CD8-positive, alpha-beta memory T cell (primary cell): ENCODE results near the gene DMC1. TPM values are rescaled to one million over a fixed set of nuclear protein-coding genes. Genes with fewer than 3 reads are reported as not detected.

Source experiments
- CTCF ChIA-PET: fragments of 350-600 bp; sonication (Branson Sonifier 250); formaldehyde crosslinking; loops from one replicate; lab custom pipeline; 2021; ENCODE audit warnings: antibody characterized with exemption; lab: Charles Lee
- POLR2A ChIA-PET: fragments of 350-600 bp; sonication (Branson Sonifier 250); formaldehyde crosslinking; loops from one replicate; lab custom pipeline; 2021; ENCODE audit warnings: antibody characterized with exemption; lab: Charles Lee
- DNase-seq, 5 donors: peaks; one replicate each; pipeline versions ENCODE4 v3.0.0 to v3.0.0-alpha.2; 2020 to 2022; ENCODE audit warnings: mixed read lengths in 1 of 5
- H3K27ac ChIP-seq: one replicate; pipeline ENCODE4 v1.7.0; 2013; ENCODE audit warnings: low read depth, mild to moderate bottlenecking, low read length, moderate library complexity
- H3K27me3 ChIP-seq: 2 replicates; pipeline ENCODE4 v1.7.0; 2013; ENCODE audit warnings: low read length, mild to moderate bottlenecking; ENCODE audit not compliant: insufficient read depth, poor library complexity, severe bottlenecking
- H3K36me3 ChIP-seq: 2 replicates; pipeline ENCODE4 v1.7.0; 2013; ENCODE audit warnings: mild to moderate bottlenecking, low read length, moderate library complexity; ENCODE audit not compliant: insufficient read depth
- H3K4me1 ChIP-seq: 2 replicates; pipeline ENCODE4 v1.7.0; 2013; ENCODE audit warnings: mild to moderate bottlenecking, low read length, moderate library complexity; ENCODE audit not compliant: insufficient read depth
- H3K4me3 ChIP-seq: 2 replicates; pipeline ENCODE4 v1.7.0; 2013; ENCODE audit warnings: mild to moderate bottlenecking, low read length
- H3K9me3 ChIP-seq: 2 replicates; pipeline ENCODE4 v1.7.0; 2013; ENCODE audit warnings: mild to moderate bottlenecking, low read length
- H3K27ac Mint-ChIP-seq, 8 donors: one replicate each; pipeline ENCODE4 v1.8.0; 2020 to 2021; ENCODE audit warnings: mixed read lengths in 8 of 8, mild to moderate bottlenecking in 6 of 8, inconsistent platforms in 3 of 8, moderate library complexity in 3 of 8
- H3K27me3 Mint-ChIP-seq, 2 donors: one replicate each; pipeline ENCODE4 v1.8.0; 2020 to 2021; ENCODE audit warnings: mixed read lengths in 2 of 2, mild to moderate bottlenecking in 1 of 2, moderate library complexity in 1 of 2
- H3K36me3 Mint-ChIP-seq, 3 donors: one replicate each; pipeline ENCODE4 v1.8.0; 2020 to 2021; ENCODE audit warnings: mixed read lengths in 3 of 3, inconsistent platforms in 1 of 3, mild to moderate bottlenecking in 1 of 3
- H3K4me1 Mint-ChIP-seq, 3 donors: one replicate each; pipeline ENCODE4 v1.8.0; 2020 to 2021; ENCODE audit warnings: mixed read lengths in 3 of 3, inconsistent platforms in 1 of 3, mild to moderate bottlenecking in 1 of 3
- H3K4me3 Mint-ChIP-seq, 7 donors: one replicate each; pipeline ENCODE4 v1.8.0; 2020 to 2021; ENCODE audit warnings: mixed read lengths in 7 of 7, mild to moderate bottlenecking in 6 of 7, moderate library complexity in 4 of 7, inconsistent platforms in 2 of 7
- H3K9me3 Mint-ChIP-seq, 5 donors: one replicate each; pipeline ENCODE4 v1.8.0; 2020 to 2022; ENCODE audit warnings: mixed read lengths in 5 of 5, mild to moderate bottlenecking in 3 of 5, moderate library complexity in 2 of 5, inconsistent platforms in 1 of 5
- polyA plus RNA-seq: library from polyadenylated mRNA; unstranded; fragments of 300-500 nt; fragmentation: Illumina TruSeq; gene quantifications from one replicate; pipeline ENCODE4 v1.2.3, GENCODE V29; 2021
- total RNA-seq, 2 experiments: library from RNA; stranded (reverse); gene quantifications; one replicate each; pipeline ENCODE4 v1.2.3, GENCODE V29; 2021

DMC1 gene
- total and polyA plus RNA-seq, 3 experiments from 2014 or later: 10.9 to 17.2 TPM; not detected in 1

DNA sequence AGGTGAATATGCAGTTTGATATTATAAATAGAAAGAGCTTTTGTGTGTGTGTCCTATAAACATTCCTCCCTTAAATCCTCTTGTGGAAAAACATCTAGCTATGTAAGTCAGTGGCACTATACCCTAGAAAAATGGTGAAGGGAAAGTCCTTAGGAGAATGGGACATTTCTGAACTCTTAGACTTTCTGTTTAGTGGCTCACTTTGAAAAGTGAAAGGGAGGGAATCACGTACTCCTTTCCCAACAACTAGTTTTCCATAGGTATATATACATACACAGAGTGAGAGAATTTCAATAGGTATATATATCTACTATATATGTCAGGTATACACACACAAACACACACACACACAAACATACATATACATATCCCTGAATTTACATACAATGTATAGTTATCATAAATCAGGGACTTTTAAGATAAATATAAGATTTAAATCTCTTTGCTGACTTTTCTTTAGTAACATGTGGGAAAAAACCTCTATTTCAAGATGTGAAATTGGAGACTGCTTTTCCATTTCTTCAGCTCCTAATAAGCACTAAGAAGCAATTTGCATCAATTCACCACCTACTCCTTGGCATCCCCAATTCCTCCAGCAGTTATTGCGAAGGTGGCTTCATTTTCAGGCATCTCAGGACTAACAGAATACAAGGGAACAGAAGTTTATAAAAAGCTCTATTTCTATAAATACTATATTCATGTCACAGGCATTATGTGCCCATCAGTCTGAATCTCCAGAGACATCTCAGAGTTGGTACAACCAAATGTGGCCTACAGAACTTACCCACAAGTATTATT lies 50.3 kb downstream of the DMC1 start:
- CTCF ChIA-PET: no interaction called here
- POLR2A ChIA-PET: no interaction called here
- DNase-seq: no peak
- Mint-ChIP-seq H3K4me3 (no peak overlapping the region), H3K9me3 (no peaks in the 10 kb centered on the region), H3K27me3 (peaks cover 6 to 11% of the 10 kb centered on the region in 2 donors), H3K27ac (no peak overlapping the region), H3K4me1 (no peaks in the 10 kb centered on the region), H3K36me3 (no peaks in the 10 kb centered on the region)
- Histone ChIP-seq H3K36me3 (no peaks in the 10 kb centered on the region), H3K4me1 (no peaks in the 10 kb centered on the region), H3K9me3 (no peaks in the 10 kb centered on the region), H3K27ac (no peak overlapping the region), H3K4me3 (no peak overlapping the region), H3K27me3 (no peaks in the 10 kb centered on the region)

DNA sequence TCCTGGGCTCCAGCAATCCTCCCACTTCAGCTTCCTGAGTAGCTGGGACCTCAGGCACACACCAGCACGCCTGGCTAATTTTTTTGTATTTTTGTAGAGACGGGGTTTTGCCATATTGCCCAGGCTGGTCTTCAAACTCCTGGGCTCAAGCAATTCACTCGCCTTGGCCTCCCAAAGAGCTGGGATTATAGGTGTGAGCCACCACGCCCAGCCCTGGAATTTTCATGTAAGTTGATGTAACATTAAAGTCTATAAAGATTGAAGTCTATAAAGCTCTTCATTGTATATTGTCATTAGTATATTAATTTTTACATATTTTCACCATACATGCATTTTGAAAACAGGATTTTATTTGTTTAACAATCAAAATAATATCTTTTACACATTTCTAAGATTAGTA lies 51.4 kb downstream of the DMC1 start:
- no peak for DNase-seq
- H3K27me3 ChIP-seq: no peaks in the 10 kb centered on the region
- CTCF ChIA-PET: no interaction called here
- no peak overlapping the region for H3K27ac ChIP-seq
- Mint-ChIP-seq H3K4me1 (no peaks in the 10 kb centered on the region), H3K9me3 (no peaks in the 10 kb centered on the region), H3K27ac (peak overlapping the region in 1 of 8 donors; percentile 33), H3K36me3 (no peaks in the 10 kb centered on the region), H3K27me3 (peaks cover 3 to 8% of the 10 kb centered on the region in 2 donors), H3K4me3 (no peak overlapping the region)
- H3K4me1 ChIP-seq: no peaks in the 10 kb centered on the region
- H3K36me3 ChIP-seq: no peaks in the 10 kb centered on the region
- H3K9me3 ChIP-seq: no peaks in the 10 kb centered on the region
- H3K4me3 ChIP-seq: no peak overlapping the region
- POLR2A ChIA-PET: no interaction called here

DNA sequence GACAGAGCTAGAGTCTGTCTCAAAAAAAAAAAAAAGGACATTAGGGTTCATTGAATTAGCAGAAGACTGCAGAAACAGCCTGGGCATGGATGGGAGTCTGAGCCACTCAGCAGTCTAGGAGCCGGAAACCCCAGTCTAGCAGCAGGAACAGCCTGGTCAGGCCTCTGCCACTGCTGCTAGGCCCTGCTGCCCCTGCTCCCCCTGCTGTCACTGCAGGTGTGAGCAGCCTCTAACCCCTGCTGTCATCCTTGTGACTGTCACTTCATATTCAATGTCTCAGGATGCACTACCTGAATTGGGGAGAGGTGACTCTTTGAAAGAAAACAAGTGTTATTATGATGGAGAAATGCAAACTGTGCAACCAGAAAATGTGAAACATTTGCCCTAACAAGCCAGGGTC lies 56.9 kb downstream of the DMC1 start:
- Mint-ChIP-seq H3K4me1 (peaks cover 5 to 6% (median 5%) of the 10 kb centered on the region in 3 donors), H3K27me3 (no peaks in the 10 kb centered on the region), H3K36me3 (no peaks in the 10 kb centered on the region), H3K9me3 (no peaks in the 10 kb centered on the region), H3K27ac (no peak overlapping the region), H3K4me3 (no peak overlapping the region)
- DNase-seq: peak; percentile 13 to 61 (median 44)
- CTCF ChIA-PET: interaction anchor here (0.7 to 1.3 kb wide), 2 partner anchors 57 to 59 kb away, joined by 3 read pairs; partner anchors contain the start of gene DMC1
- H3K27ac ChIP-seq: no peak overlapping the region
- H3K4me3 ChIP-seq: no peak overlapping the region
- H3K27me3 ChIP-seq: no peaks in the 10 kb centered on the region
- no peaks in the 10 kb centered on the region for H3K4me1 ChIP-seq
- no peaks in the 10 kb centered on the region for H3K9me3 ChIP-seq
- POLR2A ChIA-PET: interaction anchor here (0.7 to 1.1 kb wide), 2 partner anchors 11 to 130 kb away, joined by 3 to 5 read pairs; no protein-coding TSS in a partner anchor
- H3K36me3 ChIP-seq: no peaks in the 10 kb centered on the region

DNA sequence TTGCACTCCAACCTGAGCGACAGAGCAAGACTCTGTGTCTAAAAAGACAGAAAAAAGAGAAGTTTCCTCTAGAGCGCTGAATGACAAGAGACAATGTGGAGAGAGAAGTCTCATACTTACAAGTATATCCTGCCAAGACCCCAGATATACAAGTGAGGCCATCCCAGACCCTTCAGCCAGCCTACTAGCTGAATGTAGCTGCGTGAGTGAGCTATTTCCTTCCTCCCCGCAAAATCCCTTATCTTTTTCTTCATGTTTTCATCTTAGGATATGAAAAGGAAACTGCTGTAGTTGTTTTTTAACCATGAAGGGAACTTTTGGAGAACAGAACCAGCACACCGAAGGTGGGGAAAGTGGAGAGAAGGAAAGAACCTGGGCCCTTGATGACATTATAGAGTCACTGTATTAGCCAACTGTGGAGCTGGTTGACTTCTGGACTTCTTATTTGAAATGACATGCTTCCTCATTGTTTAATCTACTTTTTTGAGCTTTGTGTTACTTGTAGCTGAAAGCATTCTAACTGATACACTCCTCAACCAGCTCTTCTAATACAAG lies 59.5 kb downstream of the DMC1 start:
- peaks cover 0 to 1% (median 0%) of the 10 kb centered on the region in 5 donors for H3K9me3 Mint-ChIP-seq
- Histone ChIP-seq H3K27ac (no peak overlapping the region), H3K4me1 (peaks cover 9% of the 10 kb centered on the region), H3K9me3 (no peaks in the 10 kb centered on the region), H3K4me3 (no peak overlapping the region), H3K36me3 (no peaks in the 10 kb centered on the region), H3K27me3 (no peaks in the 10 kb centered on the region)
- H3K4me1 Mint-ChIP-seq: peaks cover 17% of the 10 kb centered on the region in 3 donors
- ChIA-PET POLR2A (no interaction called here), CTCF (interaction anchor here (1.0 to 1.5 kb wide), 3 partner anchors 11 to 458 kb away, joined by 3 to 4 read pairs (median 3); no protein-coding TSS in a partner anchor)
- H3K27ac Mint-ChIP-seq: no peak overlapping the region
- H3K4me3 Mint-ChIP-seq: no peak overlapping the region
- H3K27me3 Mint-ChIP-seq: peaks cover 0 to 8% of the 10 kb centered on the region in 2 donors
- H3K36me3 Mint-ChIP-seq: peaks cover 0 to 7% (median 0%) of the 10 kb centered on the region in 3 donors
- no peak for DNase-seq

DNA sequence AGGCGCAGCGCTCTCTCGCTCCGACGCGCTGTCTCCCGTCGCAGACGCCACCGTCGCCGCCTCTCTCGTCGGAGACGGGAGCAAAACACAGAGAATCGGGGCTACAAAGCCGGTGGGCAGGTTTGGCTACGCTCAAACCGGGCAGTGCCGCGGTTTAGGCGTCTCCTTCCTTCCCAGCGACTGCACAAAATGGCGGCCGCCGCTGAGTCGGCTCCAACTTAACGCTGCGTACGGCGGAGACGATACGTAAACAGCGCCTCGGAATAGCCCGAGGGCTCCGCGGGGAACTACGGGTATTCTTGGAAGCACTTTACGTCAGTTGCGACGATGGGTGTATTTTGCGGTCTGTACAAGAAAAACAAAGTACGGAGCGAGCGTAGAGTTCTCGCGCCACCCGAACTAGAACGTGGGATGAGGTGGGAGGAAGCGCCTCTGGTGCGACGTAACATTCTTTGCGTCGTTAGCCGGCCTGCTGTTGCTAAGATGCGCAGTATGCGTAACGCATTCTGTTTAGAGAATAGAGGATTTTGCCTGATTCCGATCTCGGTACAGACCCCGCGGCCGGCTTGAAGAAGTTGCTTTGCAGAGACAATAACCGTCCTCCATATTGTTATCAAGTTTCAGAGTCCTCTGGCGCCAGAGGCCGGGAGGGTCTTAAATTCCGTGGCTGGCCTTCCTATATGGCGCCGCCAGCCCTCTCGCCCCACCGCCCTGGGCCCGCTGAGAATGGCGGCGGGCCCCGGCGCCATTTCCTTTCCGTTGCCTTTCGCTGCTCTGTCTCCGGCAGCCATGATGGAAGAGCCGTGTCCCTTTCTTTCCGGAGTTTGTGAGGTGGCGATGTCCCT lies 63.6 kb downstream of the DMC1 start, which contains the start of gene DDX17:
DDX17 (minus strand) TSS at position 194 of the 845 bp plus-strand sequence.
- Mint-ChIP-seq H3K4me1 (peaks cover 50 to 52% (median 51%) of the 10 kb centered on the region in 3 donors), H3K4me3 (peak within 1 kb of the TSS; percentile 99 to 100 (median 99)), H3K9me3 (peaks cover 0 to 1% (median 0%) of the 10 kb centered on the region in 5 donors), H3K27me3 (peaks cover 0 to 12% of the 10 kb centered on the region in 2 donors), H3K27ac (peak within 1 kb of the TSS; percentile 99 to 100 (median 100)), H3K36me3 (peaks cover 4 to 45% (median 10%) of the 10 kb centered on the region in 3 donors)
- H3K27ac ChIP-seq: peak within 1 kb of the TSS; percentile 98
- DNase-seq: peak; percentile 86 to 96 (median 95)
- peak within 1 kb of the TSS; percentile 87 for H3K4me3 ChIP-seq
- peaks cover 5% of the 10 kb centered on the region for H3K36me3 ChIP-seq
- peaks cover 36% of the 10 kb centered on the region for H3K4me1 ChIP-seq
- CTCF ChIA-PET: no interaction called here
- POLR2A ChIA-PET: no interaction called here
- no peaks in the 10 kb centered on the region for H3K9me3 ChIP-seq
- H3K27me3 ChIP-seq: no peaks in the 10 kb centered on the region

DNA sequence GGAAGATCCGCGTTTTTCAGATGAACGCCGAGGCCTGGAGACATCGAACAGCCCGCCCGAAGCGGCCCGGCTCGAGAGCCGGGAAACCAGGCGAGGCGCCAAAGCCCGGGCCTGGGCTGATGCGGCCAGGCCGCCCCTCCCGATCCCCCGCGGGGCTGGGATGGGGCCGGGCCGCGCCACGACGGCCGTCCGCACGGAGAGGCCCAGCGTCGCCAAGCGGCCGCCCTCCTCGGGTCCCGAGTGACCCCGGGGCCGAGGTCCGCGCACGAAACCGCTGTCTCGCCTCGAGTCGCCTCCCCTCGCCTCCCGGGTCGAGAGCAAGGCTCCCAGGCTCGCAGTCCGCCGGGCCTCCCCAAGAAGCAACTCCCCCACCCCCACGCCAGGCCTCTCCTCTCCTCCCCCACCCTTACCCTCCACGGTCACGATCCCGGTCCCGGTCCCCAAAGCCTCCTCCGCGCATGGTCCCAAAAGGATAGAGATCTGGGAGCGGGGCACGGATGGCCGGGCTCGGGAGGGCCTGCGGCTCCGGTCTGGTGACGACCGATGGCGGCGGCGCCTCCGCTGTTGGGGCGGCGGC lies 64.4 kb downstream of the DMC1 start:
- CTCF ChIA-PET: no interaction called here

DNA sequence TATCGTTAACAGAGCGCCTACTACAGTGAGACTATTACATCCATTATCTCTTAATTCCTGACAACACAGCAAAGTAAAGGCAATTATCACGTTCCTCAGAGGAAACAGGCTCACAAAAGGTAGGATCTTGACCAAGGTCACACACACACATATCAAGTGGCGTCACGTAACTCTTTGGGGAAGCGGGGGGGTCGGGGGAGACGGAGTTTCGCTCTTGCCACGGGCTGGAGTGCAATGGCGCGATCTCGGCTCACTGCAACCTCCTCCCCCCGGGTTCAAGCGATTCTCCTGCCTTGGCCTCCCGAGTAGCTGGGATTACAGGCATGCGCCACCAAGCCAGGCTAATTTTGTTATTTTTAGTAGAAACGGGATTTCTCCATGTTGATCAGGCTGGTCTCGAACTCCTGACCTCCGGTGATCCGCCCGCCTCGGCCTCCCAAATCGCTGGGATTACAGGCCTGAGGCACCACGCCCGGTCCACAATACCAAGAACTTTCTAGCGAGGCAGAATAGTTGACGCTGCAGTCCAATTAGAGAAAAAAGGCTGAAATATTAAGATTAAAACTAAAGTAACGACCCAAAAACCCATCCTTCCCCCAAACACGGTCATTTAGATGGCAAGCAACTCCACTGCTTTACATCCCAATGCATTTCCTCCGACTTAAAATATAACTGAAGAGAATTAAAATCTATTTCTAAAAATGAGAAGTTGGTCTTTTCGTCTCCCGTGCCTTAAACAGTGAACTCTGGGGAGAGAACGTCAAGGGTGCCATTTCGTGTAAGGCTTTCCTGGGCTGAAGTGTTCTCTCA lies 65.0 kb downstream of the DMC1 start:
- peaks cover 0 to 12% of the 10 kb centered on the region in 2 donors for H3K27me3 Mint-ChIP-seq
- Histone ChIP-seq H3K27me3 (no peaks in the 10 kb centered on the region), H3K27ac (peak overlapping the region; percentile 98), H3K4me1 (peaks cover 41% of the 10 kb centered on the region), H3K9me3 (no peaks in the 10 kb centered on the region), H3K4me3 (peak overlapping the region; percentile 87), H3K36me3 (peaks cover 16% of the 10 kb centered on the region)
- peaks cover 57 to 61% (median 58%) of the 10 kb centered on the region in 3 donors for H3K4me1 Mint-ChIP-seq
- ChIA-PET POLR2A (no interaction called here), CTCF (no interaction called here)
- H3K4me3 Mint-ChIP-seq: peak overlapping the region; percentile 87 to 97 (median 93)
- peak overlapping the region; percentile 88 to 99 (median 97) for H3K27ac Mint-ChIP-seq
- peaks cover 4 to 58% (median 15%) of the 10 kb centered on the region in 3 donors for H3K36me3 Mint-ChIP-seq
- peak; percentile 40 to 69 (median 51) for DNase-seq
- peaks cover 0 to 1% (median 0%) of the 10 kb centered on the region in 5 donors for H3K9me3 Mint-ChIP-seq

More for the DNA sequence above, 64.4 kb downstream of the DMC1 start:
- Histone ChIP-seq H3K4me3 (peak overlapping the region; percentile 87), H3K27me3 (no peaks in the 10 kb centered on the region), H3K27ac (peak overlapping the region; percentile 98), H3K4me1 (peaks cover 41% of the 10 kb centered on the region), H3K9me3 (no peaks in the 10 kb centered on the region), H3K36me3 (peaks cover 10% of the 10 kb centered on the region)
- H3K27ac Mint-ChIP-seq: peak overlapping the region; percentile 99 to 100 (median 100)
- POLR2A ChIA-PET: no interaction called here
- peaks cover 0 to 12% of the 10 kb centered on the region in 2 donors for H3K27me3 Mint-ChIP-seq
- peak overlapping the region; percentile 99 to 100 (median 99) for H3K4me3 Mint-ChIP-seq
- DNase-seq: peak in 4 of 5 donors; percentile 26 to 75 (median 50)
- H3K4me1 Mint-ChIP-seq: peaks cover 55 to 58% (median 57%) of the 10 kb centered on the region in 3 donors
- H3K36me3 Mint-ChIP-seq: peaks cover 4 to 52% (median 13%) of the 10 kb centered on the region in 3 donors
- H3K9me3 Mint-ChIP-seq: peaks cover 0 to 1% (median 0%) of the 10 kb centered on the region in 5 donors
